Loucy (cell line): ENCODE results near the gene TLCD4.
"Not testable (repeated sequence)": the region's sequence is repeated elsewhere in the genome, so short reads cannot be mapped to it uniquely, and the experiment has no call there.

Experiments
- H2AFZ ChIP-seq: fragments of 200-600 bp; sonication (generic); 2 replicates; pipeline ENCODE4 v1.6.0; 2016; ENCODE audit warnings: antibody characterized with exemption, mild to moderate bottlenecking, low read length, moderate library complexity
- H3F3A ChIP-seq: fragments of 200-600 bp; 2 replicates; pipeline ENCODE4 v1.6.0; 2016; ENCODE audit warnings: antibody characterized with exemption, low read depth, mild to moderate bottlenecking
- H3K27me3 ChIP-seq: fragments of 200-600 bp; sonication (generic); 2 replicates; pipeline ENCODE4 v1.6.1; 2014; ENCODE audit warnings: low read length, mild to moderate bottlenecking; ENCODE audit not compliant: insufficient read depth, poor library complexity, severe bottlenecking
- H3K36me3 ChIP-seq: fragments of 200-600 bp; sonication (generic); 2 replicates; pipeline ENCODE4 v1.6.1; 2016; ENCODE audit warnings: low read length; ENCODE audit not compliant: insufficient read depth
- H3K4me1 ChIP-seq: fragments of 200-600 bp; sonication (generic); 2 replicates; pipeline ENCODE4 v1.5.1; 2014; ENCODE audit warnings: low read length, mild to moderate bottlenecking; ENCODE audit not compliant: insufficient read depth, poor library complexity, severe bottlenecking
- H3K4me2 ChIP-seq: fragments of 200-600 bp; sonication (generic); 2 replicates; pipeline ENCODE4 v1.6.0; 2014; ENCODE audit warnings: antibody characterized with exemption, low read length, low read depth, mild to moderate bottlenecking; ENCODE audit not compliant: poor library complexity, severe bottlenecking
- H3K4me3 ChIP-seq: fragments of 200-600 bp; sonication (generic); 2 replicates; pipeline ENCODE4 v1.5.1; 2014; ENCODE audit warnings: low read length, mild to moderate bottlenecking, mixed read lengths; ENCODE audit not compliant: poor library complexity, severe bottlenecking
- H3K79me2 ChIP-seq: fragments of 200-600 bp; sonication (generic); 2 replicates; pipeline ENCODE4 v1.6.1; 2014; ENCODE audit warnings: low read length; ENCODE audit not compliant: insufficient read depth
- H3K9ac ChIP-seq: fragments of 200-600 bp; sonication (generic); 2 replicates; pipeline ENCODE4 v1.6.0; 2014; ENCODE audit warnings: mild to moderate bottlenecking, low read depth, low read length, moderate library complexity; ENCODE audit not compliant: poor library complexity, severe bottlenecking
- H3K9me2 ChIP-seq: fragments of 200-600 bp; sonication (generic); replicated peaks from 2 replicates; pipeline ENCODE4 v1.6.1; 2016; ENCODE audit warnings: low read depth, low read length, mixed read lengths
- H3K9me3 ChIP-seq: fragments of 200-600 bp; sonication (generic); 2 replicates; pipeline ENCODE4 v1.6.1; 2014; ENCODE audit warnings: mild to moderate bottlenecking, antibody characterized with exemption, low read length, low read depth; ENCODE audit not compliant: insufficient read depth
- H4K20me1 ChIP-seq: fragments of 200-600 bp; sonication (generic); 2 replicates; pipeline ENCODE4 v1.6.0; 2014; ENCODE audit warnings: antibody characterized with exemption, low read length, mild to moderate bottlenecking; ENCODE audit not compliant: insufficient read depth, poor library complexity, severe bottlenecking
- EZH2phosphoT487 ChIP-seq: fragments of 200-600 bp; IDR thresholded peaks from 2 replicates; pipeline ENCODE4 v1.6.1; 2018; ENCODE audit warnings: antibody characterized with exemption, mild to moderate bottlenecking, moderate library complexity, borderline replicate concordance
- TF ChIP-seq, protein P1 (sequence below): fragments of 200-600 bp; sonication (generic); conservative IDR thresholded peaks from 2 replicates; pipeline ENCODE4 v1.5.1; 2014; ENCODE audit warnings: mild to moderate bottlenecking, antibody characterized with exemption, low read length

Gene TLCD4

DNA sequence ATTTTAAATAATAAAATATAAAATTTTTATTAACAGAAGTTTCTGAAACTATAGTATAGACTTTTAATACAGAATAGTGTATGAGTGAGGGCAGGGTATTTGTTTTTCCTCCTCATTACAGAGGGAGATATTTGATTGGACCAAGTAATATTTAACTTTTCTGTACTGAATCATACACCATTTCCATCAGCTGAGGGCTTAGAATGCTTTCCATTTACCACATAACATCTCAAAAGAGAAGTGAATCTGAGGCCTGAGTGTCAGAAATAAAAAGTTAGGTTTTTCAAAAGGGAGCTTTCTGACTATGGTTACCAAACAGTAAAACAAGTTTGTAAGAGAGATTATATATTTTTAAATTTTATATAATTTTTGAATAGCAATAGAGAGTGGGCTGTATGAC is 29.5 kb downstream of the TLCD4 start:
- Histone ChIP-seq H3K9me3 (no peaks in the 10 kb centered on the region), H2AFZ (no peak overlapping the region), H3K36me3 (no peaks in the 10 kb centered on the region), H3K4me2 (no peak overlapping the region), H3K4me1 (no peaks in the 10 kb centered on the region), H3K79me2 (no peaks in the 10 kb centered on the region), H4K20me1 (no peaks in the 10 kb centered on the region), H3K9me2 (no peaks in the 10 kb centered on the region), H3K27me3 (no peaks in the 10 kb centered on the region), H3K9ac (no peak overlapping the region), H3K4me3 (no peak overlapping the region), H3F3A (no peaks in the 10 kb centered on the region)
- TF ChIP-seq EZH2phosphoT487 = no peak
- TF ChIP-seq, protein P1, sequence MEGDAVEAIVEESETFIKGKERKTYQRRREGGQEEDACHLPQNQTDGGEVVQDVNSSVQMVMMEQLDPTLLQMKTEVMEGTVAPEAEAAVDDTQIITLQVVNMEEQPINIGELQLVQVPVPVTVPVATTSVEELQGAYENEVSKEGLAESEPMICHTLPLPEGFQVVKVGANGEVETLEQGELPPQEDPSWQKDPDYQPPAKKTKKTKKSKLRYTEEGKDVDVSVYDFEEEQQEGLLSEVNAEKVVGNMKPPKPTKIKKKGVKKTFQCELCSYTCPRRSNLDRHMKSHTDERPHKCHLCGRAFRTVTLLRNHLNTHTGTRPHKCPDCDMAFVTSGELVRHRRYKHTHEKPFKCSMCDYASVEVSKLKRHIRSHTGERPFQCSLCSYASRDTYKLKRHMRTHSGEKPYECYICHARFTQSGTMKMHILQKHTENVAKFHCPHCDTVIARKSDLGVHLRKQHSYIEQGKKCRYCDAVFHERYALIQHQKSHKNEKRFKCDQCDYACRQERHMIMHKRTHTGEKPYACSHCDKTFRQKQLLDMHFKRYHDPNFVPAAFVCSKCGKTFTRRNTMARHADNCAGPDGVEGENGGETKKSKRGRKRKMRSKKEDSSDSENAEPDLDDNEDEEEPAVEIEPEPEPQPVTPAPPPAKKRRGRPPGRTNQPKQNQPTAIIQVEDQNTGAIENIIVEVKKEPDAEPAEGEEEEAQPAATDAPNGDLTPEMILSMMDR = no peak

DNA sequence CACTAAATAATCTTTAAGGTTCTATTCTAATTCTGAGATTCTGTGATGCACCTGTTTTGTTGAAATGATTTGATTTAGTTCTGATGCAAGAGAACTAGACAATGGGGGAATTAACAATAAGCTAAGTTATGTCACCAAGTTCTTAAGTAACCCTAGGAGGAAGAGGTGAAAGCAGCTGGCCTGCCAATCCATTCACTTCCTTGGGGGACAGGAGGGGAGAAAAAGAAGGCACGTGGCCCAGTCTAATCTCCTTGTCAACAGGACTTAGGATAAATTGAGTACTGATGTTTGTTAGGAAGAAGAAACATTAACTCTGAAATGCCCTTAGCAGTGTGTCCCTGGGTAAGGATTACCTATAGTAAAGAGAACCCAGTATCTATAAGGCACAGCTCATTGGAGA is 36.9 kb downstream of the TLCD4 start:
- H3K4me3 ChIP-seq = no peak overlapping the region
- H3K79me2 ChIP-seq = no peaks in the 10 kb centered on the region
- H3K4me2 ChIP-seq = no peak overlapping the region
- no peaks in the 10 kb centered on the region for H4K20me1 ChIP-seq
- no peaks in the 10 kb centered on the region for H3K27me3 ChIP-seq
- H3K9me3 ChIP-seq = no peaks in the 10 kb centered on the region
- H3K36me3 ChIP-seq = no peaks in the 10 kb centered on the region
- TF ChIP-seq, protein P1 = no peak
- TF ChIP-seq EZH2phosphoT487 = no peak
- H2AFZ ChIP-seq = no peak overlapping the region
- H3K9me2 ChIP-seq = no peaks in the 10 kb centered on the region
- H3F3A ChIP-seq = no peaks in the 10 kb centered on the region
- H3K4me1 ChIP-seq = no peaks in the 10 kb centered on the region
- no peak overlapping the region for H3K9ac ChIP-seq

DNA sequence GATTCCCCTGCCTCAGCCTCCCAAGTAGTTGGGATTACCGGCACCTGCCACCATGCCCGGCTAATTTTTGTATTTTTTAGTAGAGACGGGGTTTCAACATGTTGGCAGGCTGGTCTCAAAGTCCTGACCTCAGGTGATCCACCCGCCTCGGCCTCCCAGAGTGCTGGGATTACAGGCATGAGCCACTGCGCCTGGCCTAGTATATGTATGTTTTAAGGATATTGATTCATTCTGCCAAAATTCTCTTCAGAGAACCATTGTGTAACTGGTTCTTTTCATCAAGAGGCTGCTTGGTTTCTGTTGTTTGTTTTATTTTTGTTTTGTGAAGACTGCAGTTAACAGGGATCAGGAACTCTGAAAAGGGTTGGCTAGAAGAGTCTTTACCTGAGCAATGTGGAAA is 48.4 kb downstream of the TLCD4 start:
- not testable (repeated sequence) for H3K27me3 ChIP-seq, H3K9me3 ChIP-seq, H3K4me3 ChIP-seq, H3K4me1 ChIP-seq, H3K79me2 ChIP-seq, H3K9ac ChIP-seq, H3K4me2 ChIP-seq, H2AFZ ChIP-seq, H3K36me3 ChIP-seq, H3K9me2 ChIP-seq, H3F3A ChIP-seq, H4K20me1 ChIP-seq
